MCF 10A (cell line): ENCODE measurements around the gene UBL3. TPM values are rescaled to one million over a fixed set of nuclear protein-coding genes. Genes with fewer than 3 reads are reported as not detected.
A peak's percentile ranks its signal among the peaks of the same experiment; 100 is the strongest.

Experiments used
- Bru-seq: library from RNA; stranded (reverse); fragments of 400-500 nt; gene quantifications from one replicate; lab custom pipeline; 2021; lab: Mats Ljungman, UMichigan
- BruChase-seq, 2 experiments: library from RNA; stranded (reverse); fragments of 400-500 nt; gene quantifications; one replicate each; lab custom pipeline; 2021; lab: Mats Ljungman, UMichigan
- BruUV-seq: library from RNA; stranded (reverse); fragments of 400-500 nt; replicated peaks from 2 replicates; lab custom pipeline; 2021; lab: Mats Ljungman, UMichigan
- CTCF ChIA-PET: fragments of 300-600 bp; sonication (Branson Sonifier 250); formaldehyde crosslinking; extraction: SDS; loops from one replicate; lab custom pipeline; 2021; ENCODE audit warnings: antibody characterized with exemption, inconsistent platforms; lab: Yijun Ruan, JAX
- POLR2A ChIA-PET: fragments of 300-600, 350-650 bp; sonication (Branson Sonifier 250); formaldehyde crosslinking; extraction: SDS; loops from one replicate; lab custom pipeline; 2020; ENCODE audit warnings: antibody characterized with exemption, inconsistent platforms; lab: Yijun Ruan, JAX
- DNase-seq: peaks from one replicate; pipeline ENCODE4 v3.0.0-alpha.2; 2018; ENCODE audit not compliant: unreplicated experiment
- H3K27ac Mint-ChIP-seq: one replicate; pipeline ENCODE4 v1.8.0; 2022; ENCODE audit warnings: mild to moderate bottlenecking, low read depth, mixed read lengths; ENCODE audit not compliant: unreplicated experiment
- H3K27me3 Mint-ChIP-seq: one replicate; pipeline ENCODE4 v1.8.0; 2022; ENCODE audit warnings: mixed read lengths; ENCODE audit not compliant: insufficient read depth, unreplicated experiment
- H3K36me3 Mint-ChIP-seq: one replicate; pipeline ENCODE4 v1.8.0; 2022; ENCODE audit warnings: mild to moderate bottlenecking, moderate library complexity, mixed read lengths; ENCODE audit not compliant: insufficient read depth, unreplicated experiment
- H3K4me1 Mint-ChIP-seq: one replicate; pipeline ENCODE4 v1.8.0; 2022; ENCODE audit warnings: mixed read lengths; ENCODE audit not compliant: insufficient read depth, unreplicated experiment
- H3K4me3 Mint-ChIP-seq: one replicate; pipeline ENCODE4 v1.8.0; 2022; ENCODE audit warnings: mild to moderate bottlenecking, moderate library complexity, mixed read lengths; ENCODE audit not compliant: unreplicated experiment
- H3K9me3 Mint-ChIP-seq: one replicate; pipeline ENCODE4 v1.8.0; 2022; ENCODE audit warnings: mixed read lengths; ENCODE audit not compliant: unreplicated experiment
- intact Hi-C: fragments of 100-400 bp; cut with micrococcal nuclease; formaldehyde crosslinking; loops from 2 replicates; pipeline ENCODE4 v1.14.1; 2022
- long read RNA-seq: library from polyadenylated mRNA; stranded (forward); transcript quantifications from one replicate; pipeline ENCODE4 v2.0.0, GENCODE V29; 2022
- total RNA-seq: library from RNA; stranded (reverse); gene quantifications from 2 replicates; pipeline ENCODE4 v1.2.3, GENCODE V29; 2022
- TF ChIP-seq, protein P1 (sequence below): fragments of 200-600 bp; IDR thresholded peaks from one replicate; pipeline ENCODE4 v1.8.0; 2022; ENCODE audit warnings: antibody characterized with exemption, mild to moderate bottlenecking; ENCODE audit not compliant: unreplicated experiment

Gene UBL3, protein sequence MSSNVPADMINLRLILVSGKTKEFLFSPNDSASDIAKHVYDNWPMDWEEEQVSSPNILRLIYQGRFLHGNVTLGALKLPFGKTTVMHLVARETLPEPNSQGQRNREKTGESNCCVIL
- total RNA-seq, result 18.2 and 22.4 TPM in 2 replicates
- Bru-seq, nascent RNA, result percentile 79 among the genes with signal in this experiment
- BruChase-seq, experiment 1, labeled RNA remaining after a 6-hour chase, result percentile 80 among the genes with signal in this experiment
- percentile 75 among the genes with signal in this experiment for BruChase-seq, experiment 2, labeled RNA remaining after a 2-hour chase
- long read RNA-seq, full-length matches to known transcripts, result 80 of 81 reads
- long read RNA-seq, partial matches to known transcripts, result 0 of 81 reads
- long read RNA-seq, other reads (novel, unspliced or antisense), result 1 of 81 reads

DNA sequence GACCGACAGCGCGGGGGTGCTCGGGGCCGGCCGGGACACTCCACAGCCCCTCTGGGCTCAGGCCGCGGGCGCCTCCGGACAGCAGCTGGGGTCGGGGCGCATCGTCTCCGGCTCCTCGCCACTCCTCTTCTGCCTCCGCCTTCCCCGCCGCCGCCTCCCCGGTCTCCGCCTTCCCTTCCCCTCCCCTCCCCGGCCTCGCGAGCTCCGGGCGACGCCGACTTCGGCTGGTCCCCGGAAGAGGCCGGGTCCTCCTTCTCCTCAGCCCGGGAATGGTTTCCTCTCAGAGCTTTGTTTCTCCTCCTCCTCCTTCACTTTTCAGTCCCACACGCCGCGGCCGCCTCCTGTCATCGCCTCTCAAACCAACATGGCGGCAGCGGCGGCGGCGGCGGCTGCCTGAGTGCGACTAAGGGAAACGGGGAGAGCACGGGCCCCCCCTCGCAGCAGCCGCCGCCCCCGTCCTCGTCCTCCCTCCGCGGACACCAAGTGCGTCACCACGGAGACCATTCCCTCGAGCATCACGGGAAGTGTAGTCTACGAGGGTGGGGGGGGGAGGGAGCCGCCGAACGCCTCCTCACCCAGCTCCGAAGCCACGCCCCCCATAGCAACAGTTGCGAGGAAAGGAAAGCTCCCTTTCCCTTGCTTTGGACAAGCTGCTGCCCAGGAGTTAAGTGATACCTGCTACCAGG, at the start of gene UBL3:
Gene UBL3 (minus strand): TSS at position 405 of the 686 bp plus-strand sequence. CDS start 1,079 bp downstream, outside the sequence.
- H3K27ac Mint-ChIP-seq, result peak within 1 kb of the TSS; percentile 100
- CTCF ChIA-PET, result interaction anchor here (0.6 to 13.0 kb wide), 16 partner anchors 36 to 456 kb away, joined by 3 to 230 read pairs (median 4); no protein-coding TSS in a partner anchor
- TSS peak; percentile 33 for BruUV-seq
- no peaks in the 10 kb centered on the region for H3K27me3 Mint-ChIP-seq
- DNase-seq, result peak; percentile 97
- TF ChIP-seq, protein P1, sequence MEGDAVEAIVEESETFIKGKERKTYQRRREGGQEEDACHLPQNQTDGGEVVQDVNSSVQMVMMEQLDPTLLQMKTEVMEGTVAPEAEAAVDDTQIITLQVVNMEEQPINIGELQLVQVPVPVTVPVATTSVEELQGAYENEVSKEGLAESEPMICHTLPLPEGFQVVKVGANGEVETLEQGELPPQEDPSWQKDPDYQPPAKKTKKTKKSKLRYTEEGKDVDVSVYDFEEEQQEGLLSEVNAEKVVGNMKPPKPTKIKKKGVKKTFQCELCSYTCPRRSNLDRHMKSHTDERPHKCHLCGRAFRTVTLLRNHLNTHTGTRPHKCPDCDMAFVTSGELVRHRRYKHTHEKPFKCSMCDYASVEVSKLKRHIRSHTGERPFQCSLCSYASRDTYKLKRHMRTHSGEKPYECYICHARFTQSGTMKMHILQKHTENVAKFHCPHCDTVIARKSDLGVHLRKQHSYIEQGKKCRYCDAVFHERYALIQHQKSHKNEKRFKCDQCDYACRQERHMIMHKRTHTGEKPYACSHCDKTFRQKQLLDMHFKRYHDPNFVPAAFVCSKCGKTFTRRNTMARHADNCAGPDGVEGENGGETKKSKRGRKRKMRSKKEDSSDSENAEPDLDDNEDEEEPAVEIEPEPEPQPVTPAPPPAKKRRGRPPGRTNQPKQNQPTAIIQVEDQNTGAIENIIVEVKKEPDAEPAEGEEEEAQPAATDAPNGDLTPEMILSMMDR, result no peak
- H3K9me3 Mint-ChIP-seq, result no peaks in the 10 kb centered on the region
- H3K36me3 Mint-ChIP-seq, result peaks cover 6% of the 10 kb centered on the region
- intact Hi-C loops, result loop anchor here (1.0 kb wide), 1 partner anchor 52 kb away; no protein-coding TSS in a partner anchor
- H3K4me3 Mint-ChIP-seq, result peak within 1 kb of the TSS; percentile 89
- H3K4me1 Mint-ChIP-seq, result peaks cover 12% of the 10 kb centered on the region
- POLR2A ChIA-PET, result interaction anchor here (0.6 to 12.6 kb wide), 32 partner anchors 8 to 767 kb away, joined by 3 to 417 read pairs (median 6); partner anchors contain the start of genes UBE2L5 and USPL1

DNA sequence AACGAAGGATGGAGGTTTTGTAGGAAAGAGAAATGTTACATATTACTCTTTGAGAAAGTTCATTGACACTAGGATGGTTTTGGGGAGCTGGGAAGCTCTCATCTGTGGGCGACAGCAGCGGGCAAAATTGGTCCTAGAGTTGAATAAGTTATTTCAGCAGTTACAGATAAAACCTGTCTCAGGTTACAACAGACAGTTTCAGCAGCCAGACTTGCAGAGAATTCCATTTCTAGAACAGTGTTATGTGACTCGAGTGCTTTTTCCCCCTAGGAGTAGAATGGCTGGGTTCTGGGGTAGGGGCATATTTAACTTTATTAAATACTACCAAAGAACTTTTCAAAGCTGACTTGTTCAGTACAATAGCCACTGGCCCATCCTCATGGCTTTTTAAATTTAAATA, 46.7 kb upstream of the UBL3 start:
- ChIA-PET CTCF (no interaction called here), POLR2A (interaction anchor here (1.1 kb wide), 1 partner anchor 20 kb away, joined by 3 read pairs; no protein-coding TSS in a partner anchor)
- intact Hi-C loops, result no loop called here
- TF ChIP-seq, protein P1, result no peak
- Mint-ChIP-seq H3K4me1 (peaks cover 7% of the 10 kb centered on the region), H3K9me3 (no peaks in the 10 kb centered on the region), H3K4me3 (no peak overlapping the region), H3K36me3 (no peaks in the 10 kb centered on the region), H3K27ac (no peak overlapping the region), H3K27me3 (no peaks in the 10 kb centered on the region)
- DNase-seq, result no peak
- BruUV-seq, result no TSS peak

DNA sequence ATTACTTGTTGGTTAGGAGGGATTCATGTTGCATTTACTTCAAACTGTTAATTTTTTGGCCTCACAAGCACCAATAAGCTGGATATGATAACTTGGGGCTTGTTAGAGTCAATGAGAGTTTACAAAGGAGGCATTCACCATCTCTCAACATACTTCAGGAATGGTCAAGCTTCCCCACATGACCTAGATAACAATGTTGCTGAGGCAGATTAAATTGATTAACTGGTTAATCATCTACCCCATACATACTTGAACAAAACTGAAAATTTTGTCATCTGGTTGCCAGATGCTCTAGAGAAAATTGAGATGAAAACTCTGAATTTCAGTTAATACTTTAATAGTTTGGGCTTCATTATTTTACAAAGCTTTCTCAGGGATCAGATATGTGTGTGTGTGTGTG, 43.0 kb upstream of the UBL3 start:
- no peaks in the 10 kb centered on the region for H3K27me3 Mint-ChIP-seq
- BruUV-seq, result no TSS peak
- H3K4me1 Mint-ChIP-seq, result peaks cover 2% of the 10 kb centered on the region
- no peak for DNase-seq
- H3K36me3 Mint-ChIP-seq, result no peaks in the 10 kb centered on the region
- POLR2A ChIA-PET, result interaction anchor here (2.0 to 3.2 kb wide), 2 partner anchors 9 to 44 kb away, joined by 11 to 12 read pairs; partner anchors contain the start of gene UBL3
- no peak overlapping the region for H3K27ac Mint-ChIP-seq
- intact Hi-C loops, result no loop called here
- CTCF ChIA-PET, result interaction anchor here (0.7 kb wide), 1 partner anchor 219 kb away, joined by 3 read pairs; no protein-coding TSS in a partner anchor
- TF ChIP-seq, protein P1, result no peak
- H3K4me3 Mint-ChIP-seq, result no peak overlapping the region
- no peaks in the 10 kb centered on the region for H3K9me3 Mint-ChIP-seq
